AG04449 (cell line): Measurements from ENCODE around the gene MRM3.

Source experiments
- CTCF ChIA-PET: fragments of 350-600 bp; formaldehyde crosslinking; extraction: SDS; loops from one replicate; lab custom pipeline; 2021; ENCODE audit warnings: antibody characterized with exemption; lab: Yijun Ruan, JAX
- POLR2A ChIA-PET: fragments of 400-600, 350-600 bp; formaldehyde crosslinking; extraction: SDS; loops from one replicate; lab custom pipeline; 2020; ENCODE audit warnings: antibody characterized with exemption, inconsistent platforms; lab: Yijun Ruan, JAX
- DNase-seq: peaks from one replicate; pipeline ENCODE4 v3.0.0-alpha.2; 2010; ENCODE audit warnings: low read depth, low spot score
- H3K4me3 ChIP-seq: 2 replicates; pipeline ENCODE4 v1.5.1; 2011; ENCODE audit warnings: low read depth, mild to moderate bottlenecking, control low read depth, low read length
- CTCF ChIP-seq: IDR thresholded peaks from one replicate; pipeline ENCODE4 v1.5.1; 2011; ENCODE audit warnings: mild to moderate bottlenecking, moderate library complexity, low read length, control low read depth, inconsistent platforms; ENCODE audit not compliant: insufficient read depth; ENCODE audit errors: missing control alignments

MRM3 gene

GRCh38 chr17:792277-792676 lies 10.1 kb downstream of the MRM3 start:
- no peak for TF ChIP-seq CTCF
- ChIA-PET CTCF (interaction anchor here (0.9 to 8.9 kb wide), 5 partner anchors 10 to 264 kb away, joined by 3 to 104 read pairs (median 5); partner anchors contain the start of genes GLOD4, MRM3, NXN and TIMM22), POLR2A (no interaction called here)
- H3K4me3 ChIP-seq: no peak overlapping the region
- no peak for DNase-seq

GRCh38 chr17:794876-795275 lies 12.7 kb downstream of the MRM3 start:
- peak overlapping the region; percentile 3; the same call in 1 of the 2 replicates for H3K4me3 ChIP-seq
- peak; percentile 79 for TF ChIP-seq CTCF
- ChIA-PET POLR2A (interaction anchor here (1.8 kb wide), 1 partner anchor 186 kb away, joined by 4 read pairs; no protein-coding TSS in a partner anchor), CTCF (interaction anchor here (0.7 to 9.3 kb wide), 19 partner anchors 9 to 263 kb away, joined by 3 to 157 read pairs (median 5); partner anchors contain the start of genes NXN and TIMM22)
- no peak for DNase-seq

GRCh38 chr17:795276-795675 lies 13.1 kb downstream of the MRM3 start:
- TF ChIP-seq CTCF: no peak
- peak overlapping the region; percentile 3; the same call in 1 of the 2 replicates for H3K4me3 ChIP-seq
- DNase-seq: no peak
- POLR2A ChIA-PET: interaction anchor here (1.8 kb wide), 1 partner anchor 186 kb away, joined by 4 read pairs; no protein-coding TSS in a partner anchor
- CTCF ChIA-PET: interaction anchor here (0.7 to 9.3 kb wide), 24 partner anchors 10 to 263 kb away, joined by 3 to 157 read pairs (median 4); partner anchors contain the start of genes NXN and TIMM22

DNA sequence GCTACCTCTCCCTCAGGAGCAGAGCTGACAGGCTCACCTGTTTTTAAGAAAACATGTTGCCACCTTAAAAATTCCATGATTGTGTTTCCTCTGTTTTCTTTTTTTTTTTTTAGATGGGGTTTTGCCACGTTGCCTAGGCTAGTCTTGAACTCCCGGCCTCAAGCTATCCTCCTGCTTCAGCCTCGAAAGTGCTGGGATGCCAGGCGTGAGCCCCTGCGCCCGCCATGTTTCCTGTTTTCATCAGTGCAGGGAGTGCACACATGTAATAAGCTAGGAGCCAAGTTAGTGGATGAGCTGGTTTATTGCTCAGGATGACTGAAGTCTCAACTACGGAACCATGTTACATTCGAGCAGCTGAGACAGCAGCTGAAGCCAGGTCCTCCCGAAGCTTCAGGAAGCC lies 13.6 kb downstream of the MRM3 start:
- no peak for TF ChIP-seq CTCF
- POLR2A ChIA-PET: interaction anchor here (1.8 kb wide), 1 partner anchor 185 kb away, joined by 4 read pairs; no protein-coding TSS in a partner anchor
- CTCF ChIA-PET: interaction anchor here (0.7 to 9.3 kb wide), 21 partner anchors 10 to 262 kb away, joined by 3 to 157 read pairs (median 5); partner anchors contain the start of genes NXN and TIMM22
- H3K4me3 ChIP-seq: no peak overlapping the region
- no peak for DNase-seq

GRCh38 chr17:796609-797008 lies 14.5 kb downstream of the MRM3 start:
- ChIA-PET CTCF (interaction anchor here (1.0 to 9.3 kb wide), 5 partner anchors 50 to 200 kb away, joined by 3 to 157 read pairs (median 5); partner anchors contain the start of genes NXN and TIMM22), POLR2A (no interaction called here)
- no peak for TF ChIP-seq CTCF
- DNase-seq: no peak
- H3K4me3 ChIP-seq: no peak overlapping the region

GRCh38 chr17:797236-797840 lies 15.2 kb downstream of the MRM3 start:
- no peak for TF ChIP-seq CTCF
- H3K4me3 ChIP-seq: no peak overlapping the region
- no peak for DNase-seq
- ChIA-PET CTCF (interaction anchor here (0.9 to 9.3 kb wide), 11 partner anchors 45 to 385 kb away, joined by 3 to 157 read pairs (median 4); partner anchors contain the start of genes NXN and TIMM22), POLR2A (no interaction called here)
